Glutamatergic neuron (in vitro differentiated cells): Measurements from ENCODE around the gene ST8SIA2. TPM values are rescaled to one million over a fixed set of nuclear protein-coding genes. Genes with fewer than 3 reads are reported as not detected.

Experiments
- DNase-seq: peaks from one replicate; pipeline ENCODE4 v3.0.0; 2022
- H3K27ac Mint-ChIP-seq: one replicate; pipeline ENCODE4 v1.8.0; 2020; ENCODE audit warnings: mild to moderate bottlenecking, mixed read lengths, inconsistent platforms; ENCODE audit not compliant: unreplicated experiment
- H3K27me3 Mint-ChIP-seq: one replicate; pipeline ENCODE4 v1.8.0; 2020; ENCODE audit warnings: mild to moderate bottlenecking, moderate library complexity, mixed read lengths, inconsistent platforms; ENCODE audit not compliant: unreplicated experiment
- H3K36me3 Mint-ChIP-seq: one replicate; pipeline ENCODE4 v1.8.0; 2020; ENCODE audit warnings: mild to moderate bottlenecking, mixed read lengths, inconsistent platforms; ENCODE audit not compliant: unreplicated experiment
- H3K4me1 Mint-ChIP-seq: one replicate; pipeline ENCODE4 v1.8.0; 2020; ENCODE audit warnings: mild to moderate bottlenecking, low read depth, mixed read lengths, inconsistent platforms; ENCODE audit not compliant: unreplicated experiment
- H3K4me3 Mint-ChIP-seq: one replicate; pipeline ENCODE4 v1.8.0; 2020; ENCODE audit warnings: mild to moderate bottlenecking, mixed read lengths, inconsistent platforms; ENCODE audit not compliant: unreplicated experiment
- H3K9me3 Mint-ChIP-seq: one replicate; pipeline ENCODE4 v1.8.0; 2020; ENCODE audit warnings: mild to moderate bottlenecking, moderate library complexity, mixed read lengths, inconsistent platforms; ENCODE audit not compliant: unreplicated experiment
- CTCF ChIP-seq: fragments of 200-600 bp; sonication (generic); IDR thresholded peaks from one replicate; pipeline ENCODE4 v1.5.0; 2021; ENCODE audit not compliant: partially characterized antibody, unreplicated experiment
- total RNA-seq: library from RNA; stranded (reverse); fragmentation: NEBNext Ultra II Directional; extraction: Animal tissue kit (Norgen Biotek cat#: 25700); gene quantifications from one replicate; pipeline ENCODE4 v1.2.1, GENCODE V29; 2021; ENCODE audit not compliant: unreplicated experiment

Gene ST8SIA2
- total RNA-seq, 1 donor from 2014 or later = 30.4 TPM

DNA sequence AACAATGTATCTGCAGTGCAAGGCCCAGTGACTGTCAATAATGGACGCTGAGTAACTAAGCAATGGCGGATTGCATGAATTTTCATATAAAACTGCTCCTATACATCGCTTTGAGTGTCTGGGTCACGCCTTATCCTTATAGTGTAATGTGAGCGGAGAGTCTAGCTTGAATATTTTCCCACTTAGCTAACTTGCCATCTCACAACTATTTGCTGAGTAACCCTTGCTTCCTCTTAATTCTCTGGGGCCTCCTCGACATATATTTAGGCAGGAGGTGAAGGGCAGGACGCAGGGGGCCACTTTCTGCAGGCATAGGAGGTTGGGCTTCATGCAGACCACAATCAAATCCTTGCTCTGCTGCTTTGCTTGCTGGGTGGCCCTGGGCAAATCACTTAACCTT lies 24.0 kb downstream of the ST8SIA2 start:
- TF ChIP-seq CTCF = no peak
- Mint-ChIP-seq H3K9me3 (peaks cover 6% of the 10 kb centered on the region), H3K36me3 (peaks cover 26% of the 10 kb centered on the region), H3K27ac (no peak overlapping the region), H3K4me3 (no peak overlapping the region), H3K27me3 (peaks cover 2% of the 10 kb centered on the region), H3K4me1 (peaks cover 12% of the 10 kb centered on the region)
- DNase-seq = no peak

DNA sequence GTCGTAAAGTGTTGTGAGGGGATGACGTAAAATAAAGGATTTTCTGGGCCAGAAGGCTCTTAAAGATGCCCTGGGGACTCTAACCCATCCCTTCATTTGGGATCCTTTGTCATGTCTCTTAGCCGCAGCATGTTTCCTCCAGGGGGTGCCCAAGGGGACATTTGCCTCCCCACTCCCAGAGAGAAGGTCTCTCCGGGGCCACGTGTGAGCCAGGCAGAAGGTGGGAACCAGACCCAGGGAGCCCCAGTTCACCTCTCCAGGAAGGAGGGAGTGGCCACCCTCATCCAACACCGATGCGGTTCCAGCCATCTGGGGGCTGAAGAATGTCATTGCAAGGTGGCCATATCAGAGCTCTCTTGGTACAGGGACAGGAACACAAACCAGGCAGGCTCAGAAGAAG lies 25.2 kb downstream of the ST8SIA2 start:
- Mint-ChIP-seq H3K4me3 (no peak overlapping the region), H3K27ac (peak overlapping the region; percentile 23), H3K9me3 (peaks cover 8% of the 10 kb centered on the region), H3K27me3 (peaks cover 2% of the 10 kb centered on the region), H3K36me3 (peaks cover 30% of the 10 kb centered on the region), H3K4me1 (peaks cover 5% of the 10 kb centered on the region)
- TF ChIP-seq CTCF = no peak
- DNase-seq = peak; percentile 34

DNA sequence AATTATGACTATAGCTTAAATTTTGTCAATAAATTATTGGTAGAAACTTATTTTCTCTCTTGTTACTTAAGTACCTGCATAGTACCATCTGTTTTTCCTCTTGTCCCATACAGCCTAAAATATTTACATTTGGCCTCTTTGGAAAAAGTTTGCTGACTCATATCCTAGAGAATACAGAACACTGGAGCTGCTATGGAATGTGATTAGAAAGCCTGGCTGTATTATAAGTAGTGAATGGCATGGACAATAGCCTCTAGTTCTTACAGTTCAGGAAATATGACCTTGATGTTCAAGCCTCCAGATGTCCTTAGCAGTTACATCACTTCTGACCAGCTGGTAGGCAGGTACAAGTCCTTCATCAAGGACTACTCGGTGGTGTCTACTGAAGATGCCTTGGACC lies 28.3 kb downstream of the ST8SIA2 start:
- Mint-ChIP-seq H3K36me3 (peaks cover 18% of the 10 kb centered on the region), H3K9me3 (peaks cover 5% of the 10 kb centered on the region), H3K27me3 (no peaks in the 10 kb centered on the region), H3K4me3 (no peak overlapping the region), H3K4me1 (peaks cover 5% of the 10 kb centered on the region), H3K27ac (no peak overlapping the region)
- TF ChIP-seq CTCF = no peak
- DNase-seq = no peak

DNA sequence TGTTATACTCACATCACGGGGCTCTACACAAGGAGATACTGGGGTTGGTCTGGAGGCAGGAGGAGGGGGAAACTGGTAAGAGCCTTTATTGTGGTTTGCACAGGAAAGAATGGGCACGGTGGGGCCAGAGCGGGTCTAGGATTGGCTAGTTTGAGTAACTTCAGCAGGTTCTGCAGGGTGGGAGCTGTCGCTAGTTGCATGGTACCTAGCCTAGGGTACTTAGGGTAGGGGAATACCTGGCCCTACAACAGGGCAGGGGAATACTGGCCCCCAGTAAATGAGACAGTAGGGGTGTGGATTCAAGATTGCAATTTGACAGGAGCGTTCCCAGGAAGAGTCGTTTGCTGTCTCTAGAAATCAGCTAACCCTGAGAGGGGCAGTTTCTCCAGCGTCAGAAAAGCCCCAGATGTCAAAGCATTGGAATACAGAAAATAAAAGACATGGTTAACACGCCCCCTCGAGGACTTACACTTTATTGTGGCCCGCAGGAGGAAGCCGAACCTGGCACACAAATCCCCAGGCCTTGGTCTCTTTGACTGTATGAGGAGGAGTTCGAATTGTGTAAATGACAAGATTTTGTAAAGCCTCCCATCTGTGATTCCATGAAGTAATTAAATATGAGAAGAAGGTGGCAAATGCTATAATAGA lies 32.0 kb downstream of the ST8SIA2 start:
- peaks cover 7% of the 10 kb centered on the region for H3K9me3 Mint-ChIP-seq
- H3K27ac Mint-ChIP-seq = no peak overlapping the region
- peaks cover 12% of the 10 kb centered on the region for H3K36me3 Mint-ChIP-seq
- no peak overlapping the region for H3K4me3 Mint-ChIP-seq
- H3K27me3 Mint-ChIP-seq = peaks cover 2% of the 10 kb centered on the region
- peaks cover 5% of the 10 kb centered on the region for H3K4me1 Mint-ChIP-seq
- DNase-seq = no peak
- TF ChIP-seq CTCF = no peak

DNA sequence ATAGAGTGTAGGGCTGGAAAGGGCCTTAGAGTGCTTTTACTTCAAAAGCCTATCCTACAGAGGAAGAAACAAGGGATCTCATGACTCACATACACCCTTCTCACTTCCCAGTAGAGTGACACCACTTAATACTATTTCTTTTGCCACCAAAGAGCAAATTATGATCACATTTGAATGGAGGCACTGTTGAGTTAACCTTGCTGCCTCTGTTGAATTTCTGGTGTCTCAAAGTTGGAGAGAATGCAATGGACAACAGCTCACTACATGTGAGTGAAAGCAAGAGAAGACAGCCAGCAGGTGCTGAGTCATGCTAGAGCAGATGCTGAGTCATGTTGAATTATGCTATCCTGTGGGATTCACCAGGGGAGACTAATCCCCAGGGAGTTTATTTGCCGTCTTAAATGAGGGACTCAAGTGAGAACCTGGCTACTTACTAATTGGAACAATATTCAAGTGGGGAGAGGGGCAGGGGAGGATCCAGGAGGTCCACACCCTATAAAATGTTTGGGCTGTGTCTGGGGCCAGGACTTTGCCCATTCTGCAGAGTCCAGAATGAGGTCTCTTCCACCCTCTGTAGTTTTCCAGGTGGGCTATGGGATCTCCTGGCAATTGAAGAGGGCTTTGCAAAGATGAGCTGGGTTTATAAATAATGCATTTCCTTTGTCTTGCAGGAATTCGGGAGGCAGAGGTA lies 35.8 kb downstream of the ST8SIA2 start:
- Mint-ChIP-seq H3K4me3 (peak overlapping the region; percentile 7), H3K36me3 (peaks cover 7% of the 10 kb centered on the region), H3K4me1 (peaks cover 5% of the 10 kb centered on the region), H3K9me3 (peaks cover 5% of the 10 kb centered on the region), H3K27ac (peak overlapping the region; percentile 74), H3K27me3 (peaks cover 4% of the 10 kb centered on the region)
- no peak for TF ChIP-seq CTCF
- DNase-seq = no peak
